Bronchial epithelial cell (primary cell): ENCODE data around the gene CFB. TPM values are rescaled to one million over a fixed set of nuclear protein-coding genes. Genes with fewer than 3 reads are reported as not detected.
A peak's percentile ranks its signal among the peaks of the same experiment; 100 is the strongest.

Source experiments
- DNase-seq: peaks from one replicate; pipeline ENCODE4 v3.0.0-alpha.2; 2010; ENCODE audit warnings: low read depth
- FAIRE-seq: peaks from 2 replicates; lab custom pipeline; 2011; peaks lifted over from hg19 to GRCh38; lab: Jason Lieb, UNC
- H3K27me3 ChIP-seq: 2 replicates; pipeline ENCODE4 v1.5.1; 2011; ENCODE audit warnings: low read length; ENCODE audit not compliant: control insufficient read depth, insufficient read depth
- H3K36me3 ChIP-seq: 2 replicates; pipeline ENCODE4 v1.5.1; 2011; ENCODE audit warnings: low read length; ENCODE audit not compliant: control insufficient read depth, insufficient read depth
- H3K4me3 ChIP-seq: 2 replicates; pipeline ENCODE4 v1.5.1; 2011; ENCODE audit warnings: mild to moderate bottlenecking, low read depth, low read length, control low read depth
- CTCF ChIP-seq: IDR thresholded peaks from 2 replicates; pipeline ENCODE4 v1.5.1; 2011; ENCODE audit warnings: mild to moderate bottlenecking, moderate library complexity, low read length, control low read depth, inconsistent platforms; ENCODE audit not compliant: insufficient read depth, severe bottlenecking
- total RNA-seq: library from RNA; depleted of rRNA; stranded (reverse); fragments of >200 nt; gene quantifications from 2 replicates; pipeline ENCODE4 v1.2.1, GENCODE V29; 2014

The CFB gene
- 2.4 and 2.6 TPM in 2 replicates for total RNA-seq

- FAIRE-seq (no peak), DNase-seq (peak; percentile 87)
- H3K4me3 ChIP-seq, result peak within 1 kb of the TSS; percentile 15
- no peaks in the 10 kb centered on the region for H3K27me3 ChIP-seq
- no peaks in the 10 kb centered on the region for H3K36me3 ChIP-seq
- no peak for TF ChIP-seq CTCF
Measured at GRCh38 chr6:31945507-31946369, at the start of gene CFB. TSS of gene CFB (plus strand) at chr6:31946095. CDS start at chr6:31946222, 127 bp downstream.

- H3K27me3 ChIP-seq, result no peaks in the 10 kb centered on the region
- DNase-seq (no peak), FAIRE-seq (no peak)
- TF ChIP-seq CTCF, result no peak
- H3K36me3 ChIP-seq, result peaks cover 4% of the 10 kb centered on the region
- peak overlapping the region; percentile 97 for H3K4me3 ChIP-seq
Measured at GRCh38 chr6:31896493-31896855, 49.4 kb upstream of the CFB start.

GRCh38 chr6:31896856-31897611 is 48.9 kb upstream of the CFB start:
- FAIRE-seq, result no peak
- no peak for TF ChIP-seq CTCF

GRCh38 chr6:31897612-31898382 is 48.1 kb upstream of the CFB start, which contains the start of gene EHMT2:
TSS of gene EHMT2 (minus strand) at chr6:31897698. CDS start at chr6:31897677, 21 bp downstream.
- Histone ChIP-seq H3K27me3 (no peaks in the 10 kb centered on the region), H3K4me3 (peak within 1 kb of the TSS; percentile 97), H3K36me3 (peaks cover 1% of the 10 kb centered on the region)
- DNase-seq (peak; percentile 59), FAIRE-seq (no peak)
- no peak for TF ChIP-seq CTCF

More at GRCh38 chr6:31896856-31897611, 48.9 kb upstream of the CFB start:
- Histone ChIP-seq H3K27me3 (no peaks in the 10 kb centered on the region), H3K4me3 (peak overlapping the region; percentile 97), H3K36me3 (peaks cover 4% of the 10 kb centered on the region)
- DNase-seq, result no peak

GRCh38 chr6:31898383-31899011 is 47.4 kb upstream of the CFB start:
- Histone ChIP-seq H3K27me3 (no peaks in the 10 kb centered on the region), H3K36me3 (no peaks in the 10 kb centered on the region), H3K4me3 (peak overlapping the region; percentile 97)
- peak; percentile 12 for TF ChIP-seq CTCF
- no peak for FAIRE-seq
- peak; percentile 79 for DNase-seq
